SK-N-MC (cell line): ENCODE results near the gene CNPY2.
"Not testable (repeated sequence)": the region's sequence is repeated elsewhere in the genome, so short reads cannot be mapped to it uniquely, and the experiment has no call there.

Source experiments
- EZH2 ChIP-seq: fragments of 200-600 bp; sonication (generic); IDR thresholded peaks from one replicate; pipeline ENCODE4 v1.6.1; 2017; ENCODE audit warnings: antibody characterized with exemption
- FOXP2 ChIP-seq: optimal IDR thresholded peaks from 2 replicates; pipeline ENCODE3; 2011; ENCODE audit warnings: mild to moderate bottlenecking, moderate library complexity; ENCODE audit not compliant: insufficient read depth; ENCODE audit errors: extremely low read length, control extremely low read depth
- POLR2AphosphoS5 ChIP-seq: IDR thresholded peaks from 2 replicates; pipeline ENCODE4 v1.6.1; 2012; ENCODE audit warnings: mild to moderate bottlenecking, low read depth, low read length, borderline replicate concordance

GRCh38 chr12:56272468-56272867 is 43.3 kb downstream of the CNPY2 start:
- not testable (repeated sequence) for TF ChIP-seq EZH2, POLR2AphosphoS5, FOXP2
